ENCODE results near the gene SEMA3B. TPM values are rescaled to one million over a fixed set of nuclear protein-coding genes. Genes with fewer than 3 reads are reported as not detected.
"Not testable (repeated sequence)": the region's sequence is repeated elsewhere in the genome, so short reads cannot be mapped to it uniquely, and the experiment has no call there.

SEMA3B gene
- 2.6 and 6.5 TPM in 2 replicates for total RNA-seq (2014; rRNA removed; shearing (Covaris generic))

GRCh38 chr3:50268703-50269451 lies at the start of gene SEMA3B:
Gene SEMA3B, plus strand, starts transcription at chr3:50269147. Its CDS starts 94 bp downstream, at chr3:50269241.
- peak; percentile 52 to 74 for DNase-seq (ENCODE audit: low read depth in 1 of 2, low spot score in 2 of 2)
- Histone ChIP-seq H3K4me1 (replicated peaks) (peaks cover 58% of the 10 kb centered on the region), H3K36me3 (no peaks in the 10 kb centered on the region), H3K9me3 (replicated peaks) (no peaks in the 10 kb centered on the region), H3K4me3 (no peak within 1 kb of the TSS), H3K27me3 (replicated peaks) (no peaks in the 10 kb centered on the region), H3K27ac (no peak within 1 kb of the TSS)

GRCh38 chr3:50219285-50219684 lies 49.7 kb upstream of the SEMA3B start:
- no peaks in the 10 kb centered on the region for H3K4me1 ChIP-seq (replicated peaks)
- no peak for DNase-seq (ENCODE audit: low read depth in 1 of 2, low spot score in 2 of 2)
- H3K9me3 ChIP-seq (replicated peaks) = no peaks in the 10 kb centered on the region
- no peaks in the 10 kb centered on the region for H3K36me3 ChIP-seq
- H3K27me3 ChIP-seq (replicated peaks) = no peaks in the 10 kb centered on the region
- no peak overlapping the region for H3K27ac ChIP-seq
- no peak overlapping the region for H3K4me3 ChIP-seq

- Histone ChIP-seq H3K27ac (no peak overlapping the region), H3K4me1 (replicated peaks) (no peaks in the 10 kb centered on the region), H3K36me3 (no peaks in the 10 kb centered on the region), H3K4me3 (no peak overlapping the region), H3K27me3 (replicated peaks) (no peaks in the 10 kb centered on the region), H3K9me3 (replicated peaks) (no peaks in the 10 kb centered on the region)
- no peak for DNase-seq (ENCODE audit: low read depth in 1 of 2, low spot score in 2 of 2)
These were observed 48.8 kb upstream of the SEMA3B start for GRCh38 chr3:50220109-50220508.

GRCh38 chr3:50221051-50221410 lies 47.9 kb upstream of the SEMA3B start:
- Histone ChIP-seq H3K27ac (no peak overlapping the region), H3K36me3 (no peaks in the 10 kb centered on the region), H3K9me3 (replicated peaks) (no peaks in the 10 kb centered on the region), H3K4me3 (no peak overlapping the region), H3K4me1 (replicated peaks) (peaks cover under 1% of the 10 kb centered on the region), H3K27me3 (replicated peaks) (no peaks in the 10 kb centered on the region)
- no peak for DNase-seq (ENCODE audit: low read depth in 1 of 2, low spot score in 2 of 2)

- DNase-seq (ENCODE audit: low read depth in 1 of 2, low spot score in 2 of 2) = no peak
- Histone ChIP-seq H3K9me3 (replicated peaks) (no peaks in the 10 kb centered on the region), H3K36me3 (no peaks in the 10 kb centered on the region), H3K27me3 (replicated peaks) (no peaks in the 10 kb centered on the region), H3K4me1 (replicated peaks) (peaks cover 4% of the 10 kb centered on the region), H3K4me3 (no peak overlapping the region), H3K27ac (no peak overlapping the region)
These were observed 47.4 kb upstream of the SEMA3B start for GRCh38 chr3:50221411-50222168.

GRCh38 chr3:50222169-50222528 lies 46.8 kb upstream of the SEMA3B start:
- H3K27ac ChIP-seq = no peak overlapping the region
- no peak overlapping the region for H3K4me3 ChIP-seq
- no peaks in the 10 kb centered on the region for H3K9me3 ChIP-seq (replicated peaks)
- DNase-seq (ENCODE audit: low read depth in 1 of 2, low spot score in 2 of 2) = no peak
- no peaks in the 10 kb centered on the region for H3K27me3 ChIP-seq (replicated peaks)
- H3K36me3 ChIP-seq = no peaks in the 10 kb centered on the region
- H3K4me1 ChIP-seq (replicated peaks) = peaks cover 10% of the 10 kb centered on the region

GRCh38 chr3:50224639-50225038 lies 44.3 kb upstream of the SEMA3B start:
- H3K9me3 ChIP-seq (replicated peaks) = no peaks in the 10 kb centered on the region
- H3K27me3 ChIP-seq (replicated peaks) = no peaks in the 10 kb centered on the region
- H3K27ac ChIP-seq = no peak overlapping the region

GRCh38 chr3:50226888-50227389 lies 42.0 kb upstream of the SEMA3B start:
- Histone ChIP-seq H3K36me3 (no peaks in the 10 kb centered on the region), H3K27ac (no peak overlapping the region), H3K4me1 (replicated peaks) (peaks cover 17% of the 10 kb centered on the region), H3K9me3 (replicated peaks) (no peaks in the 10 kb centered on the region), H3K27me3 (replicated peaks) (no peaks in the 10 kb centered on the region), H3K4me3 (peak overlapping the region; percentile 43)
- DNase-seq (ENCODE audit: low read depth in 1 of 2, low spot score in 2 of 2) = peak in 1 of 2 experiments; percentile 39

More at GRCh38 chr3:50224639-50225038, 44.3 kb upstream of the SEMA3B start:
- Histone ChIP-seq H3K36me3 (no peaks in the 10 kb centered on the region), H3K4me1 (replicated peaks) (peaks cover 17% of the 10 kb centered on the region), H3K4me3 (no peak overlapping the region)
- no peak for DNase-seq (ENCODE audit: low read depth in 1 of 2, low spot score in 2 of 2)

GRCh38 chr3:50227390-50228183 lies 41.4 kb upstream of the SEMA3B start:
- H3K36me3 ChIP-seq = no peaks in the 10 kb centered on the region
- no peaks in the 10 kb centered on the region for H3K9me3 ChIP-seq (replicated peaks)
- no peaks in the 10 kb centered on the region for H3K27me3 ChIP-seq (replicated peaks)
- H3K4me1 ChIP-seq (replicated peaks) = peaks cover 17% of the 10 kb centered on the region
- H3K27ac ChIP-seq = no peak overlapping the region
- DNase-seq (ENCODE audit: low read depth in 1 of 2, low spot score in 2 of 2) = peak; percentile 80 to 89
- H3K4me3 ChIP-seq = peak overlapping the region; percentile 43

- H3K9me3 ChIP-seq (replicated peaks); H3K36me3 ChIP-seq; H3K27ac ChIP-seq; DNase-seq (ENCODE audit: low read depth in 1 of 2, low spot score in 2 of 2); H3K27me3 ChIP-seq (replicated peaks): not testable (repeated sequence)
- H3K4me3 ChIP-seq = peak overlapping the region; percentile 43
- H3K4me1 ChIP-seq (replicated peaks) = peaks cover 17% of the 10 kb centered on the region
These were observed 40.7 kb upstream of the SEMA3B start for GRCh38 chr3:50228184-50228763.

GRCh38 chr3:50229490-50229889 lies 39.5 kb upstream of the SEMA3B start:
- DNase-seq (ENCODE audit: low read depth in 1 of 2, low spot score in 2 of 2) = no peak
- H3K4me1 ChIP-seq (replicated peaks) = peaks cover 17% of the 10 kb centered on the region
- no peaks in the 10 kb centered on the region for H3K9me3 ChIP-seq (replicated peaks)
- H3K36me3 ChIP-seq = no peaks in the 10 kb centered on the region
- H3K4me3 ChIP-seq = no peak overlapping the region
- H3K27me3 ChIP-seq (replicated peaks) = no peaks in the 10 kb centered on the region
- H3K27ac ChIP-seq = no peak overlapping the region

GRCh38 chr3:50230104-50230793 lies 38.7 kb upstream of the SEMA3B start:
- Histone ChIP-seq H3K36me3 (no peaks in the 10 kb centered on the region), H3K4me1 (replicated peaks) (peaks cover 19% of the 10 kb centered on the region), H3K9me3 (replicated peaks) (no peaks in the 10 kb centered on the region), H3K27me3 (replicated peaks) (no peaks in the 10 kb centered on the region), H3K27ac (no peak overlapping the region), H3K4me3 (no peak overlapping the region)
- DNase-seq (ENCODE audit: low read depth in 1 of 2, low spot score in 2 of 2) = no peak

GRCh38 chr3:50230794-50231125 lies 38.2 kb upstream of the SEMA3B start:
- H3K27ac ChIP-seq = no peak overlapping the region
- no peak for DNase-seq (ENCODE audit: low read depth in 1 of 2, low spot score in 2 of 2)
- no peaks in the 10 kb centered on the region for H3K36me3 ChIP-seq
- H3K4me1 ChIP-seq (replicated peaks) = peaks cover 22% of the 10 kb centered on the region
- no peak overlapping the region for H3K4me3 ChIP-seq
- no peaks in the 10 kb centered on the region for H3K27me3 ChIP-seq (replicated peaks)
- H3K9me3 ChIP-seq (replicated peaks) = no peaks in the 10 kb centered on the region

All from SJSA1 (cell line).